Measurements from ENCODE around the gene SLCO6A1.

Gene SLCO6A1

DNA sequence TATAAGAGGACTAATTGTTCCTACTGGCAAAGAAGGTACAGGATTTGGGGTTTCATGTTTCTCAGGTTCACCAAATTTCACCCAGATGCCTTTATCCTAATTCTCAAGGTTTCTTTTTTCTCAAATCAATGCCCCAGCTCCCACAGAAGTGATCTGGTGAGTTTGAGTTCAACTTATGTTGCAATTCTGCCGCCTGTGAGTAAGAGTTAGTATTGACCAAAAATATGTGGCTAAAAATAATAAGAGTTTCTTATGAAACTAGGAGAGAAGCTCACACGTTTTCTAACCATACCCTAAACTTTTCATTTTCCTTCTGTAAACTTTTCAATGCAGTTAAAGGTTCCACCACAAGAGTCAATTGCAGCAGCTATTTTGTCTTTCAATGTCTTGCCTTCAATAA, 15.1 kb downstream of the SLCO6A1 start:
- Histone ChIP-seq H3K27ac (no peak overlapping the region), H3K9me3 (ENCODE audit: low read depth, low read length) (no peaks in the 10 kb centered on the region), H3K4me3 (no peak overlapping the region), H3K36me3 (ENCODE audit: insufficient read depth, low read length) (no peaks in the 10 kb centered on the region), H3K9ac (ENCODE audit: insufficient read length) (no peak overlapping the region)
- no peak for DNase-seq (ENCODE audit: low read depth, low spot score)
- no peak for TF ChIP-seq POLR2AphosphoS5 (IDR thresholded peaks at IDR 0.05; ENCODE audit: borderline replicate concordance, low read depth, low read length)
- no peak for TF ChIP-seq FOXP2 (optimal IDR thresholded peaks at IDR 0.05; ENCODE audit: control extremely low read depth, extremely low read length, insufficient read depth)

DNA sequence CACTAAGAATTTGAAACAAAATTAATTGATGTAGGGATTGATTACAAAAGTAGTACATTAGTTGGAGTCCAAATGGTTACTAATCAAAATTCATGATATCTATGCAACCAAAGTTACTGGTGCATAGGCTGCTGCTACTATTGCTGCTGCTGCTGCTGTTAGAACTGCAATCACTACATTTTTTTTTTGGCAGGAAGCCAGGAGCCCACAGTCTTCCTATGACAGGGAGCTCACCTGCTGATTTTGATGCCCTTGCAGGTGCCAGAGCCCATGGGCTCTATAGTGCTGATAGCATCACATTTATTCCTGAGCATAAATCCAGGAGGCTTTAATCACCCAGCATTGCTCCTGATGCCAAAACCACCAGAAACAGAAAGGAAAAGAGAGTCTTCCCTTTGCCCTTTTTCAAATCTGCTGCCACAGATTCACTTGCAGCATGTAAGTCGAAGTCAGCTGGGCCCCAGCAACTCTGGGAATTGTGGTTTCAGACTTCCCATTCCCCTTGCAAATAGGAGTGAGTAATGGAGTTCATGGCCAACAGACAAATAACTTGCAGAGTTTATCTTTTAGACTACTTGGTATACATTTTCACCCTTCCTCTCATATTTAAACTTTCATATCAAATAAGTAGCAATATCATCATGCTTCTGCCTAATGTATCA, 17.6 kb downstream of the SLCO6A1 start:
- TF ChIP-seq FOXP2 (optimal IDR thresholded peaks at IDR 0.05; ENCODE audit: control extremely low read depth, extremely low read length, insufficient read depth): no peak
- TF ChIP-seq EZH2 (IDR thresholded peaks at IDR 0.05): no peak
- no peaks in the 10 kb centered on the region for H3K9me3 ChIP-seq (ENCODE audit: low read depth, low read length)
- H3K36me3 ChIP-seq (ENCODE audit: insufficient read depth, low read length): no peaks in the 10 kb centered on the region
- DNase-seq (ENCODE audit: low read depth, low spot score): no peak
- no peak overlapping the region for H3K27ac ChIP-seq
- H3K4me3 ChIP-seq: no peak overlapping the region
- H3K9ac ChIP-seq (ENCODE audit: insufficient read length): no peak overlapping the region

DNA sequence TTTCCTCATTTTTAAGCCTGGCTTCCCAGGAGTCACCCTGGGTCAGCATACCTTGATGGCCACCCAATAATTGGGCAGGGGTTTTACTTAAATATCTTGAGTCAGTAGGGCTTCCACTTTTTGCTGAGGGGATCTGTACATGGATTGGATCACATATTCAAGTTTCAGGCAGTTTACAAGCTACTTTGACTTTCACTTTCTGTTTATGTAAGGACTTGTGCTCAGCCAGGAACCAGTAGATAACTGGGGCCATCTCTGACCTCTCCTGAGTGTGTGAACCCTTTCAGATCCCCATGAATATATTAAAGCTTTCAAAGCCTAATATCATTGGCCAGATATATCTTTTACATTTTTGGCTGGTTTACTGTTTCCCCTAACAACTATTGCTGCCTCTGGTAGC, 45.1 kb downstream of the SLCO6A1 start:
- no peaks in the 10 kb centered on the region for H3K36me3 ChIP-seq (ENCODE audit: insufficient read depth, low read length)
- TF ChIP-seq POLR2AphosphoS5 (IDR thresholded peaks at IDR 0.05; ENCODE audit: borderline replicate concordance, low read depth, low read length): no peak
- TF ChIP-seq EZH2 (IDR thresholded peaks at IDR 0.05): no peak
- no peak for TF ChIP-seq FOXP2 (optimal IDR thresholded peaks at IDR 0.05; ENCODE audit: control extremely low read depth, extremely low read length, insufficient read depth)
- DNase-seq (ENCODE audit: low read depth, low spot score): no peak
- H3K9ac ChIP-seq (ENCODE audit: insufficient read length): no peak overlapping the region
- H3K27ac ChIP-seq: no peak overlapping the region
- H3K9me3 ChIP-seq (ENCODE audit: low read depth, low read length): no peaks in the 10 kb centered on the region
- no peak overlapping the region for H3K4me3 ChIP-seq

DNA sequence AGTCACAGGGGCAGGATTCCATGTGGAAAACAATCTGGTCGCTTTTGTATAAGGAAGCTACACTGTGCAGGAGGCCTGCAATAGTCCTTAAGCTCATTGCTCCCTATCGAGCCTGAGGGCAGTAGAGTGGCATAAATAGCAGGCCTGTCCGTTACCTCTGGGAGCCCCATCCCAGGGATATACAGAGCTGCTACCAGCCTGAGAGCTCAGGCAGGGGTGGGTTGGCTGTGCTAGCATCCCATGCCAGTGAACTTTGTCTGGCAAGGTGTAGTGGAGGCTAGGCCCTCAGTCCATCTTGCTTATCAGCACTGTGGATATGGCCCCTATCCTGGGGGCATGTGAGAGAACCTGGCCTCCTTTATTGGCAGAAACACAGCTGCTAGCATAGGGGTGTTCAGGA, 47.7 kb downstream of the SLCO6A1 start:
- Histone ChIP-seq H3K9ac (ENCODE audit: insufficient read length) (no peak overlapping the region), H3K9me3 (ENCODE audit: low read depth, low read length) (no peaks in the 10 kb centered on the region), H3K36me3 (ENCODE audit: insufficient read depth, low read length) (no peaks in the 10 kb centered on the region), H3K27ac (no peak overlapping the region), H3K4me3 (no peak overlapping the region)
- DNase-seq (ENCODE audit: low read depth, low spot score): no peak
- no peak for TF ChIP-seq POLR2AphosphoS5 (IDR thresholded peaks at IDR 0.05; ENCODE audit: borderline replicate concordance, low read depth, low read length)
- no peak for TF ChIP-seq FOXP2 (optimal IDR thresholded peaks at IDR 0.05; ENCODE audit: control extremely low read depth, extremely low read length, insufficient read depth)
- TF ChIP-seq EZH2 (IDR thresholded peaks at IDR 0.05): no peak

DNA sequence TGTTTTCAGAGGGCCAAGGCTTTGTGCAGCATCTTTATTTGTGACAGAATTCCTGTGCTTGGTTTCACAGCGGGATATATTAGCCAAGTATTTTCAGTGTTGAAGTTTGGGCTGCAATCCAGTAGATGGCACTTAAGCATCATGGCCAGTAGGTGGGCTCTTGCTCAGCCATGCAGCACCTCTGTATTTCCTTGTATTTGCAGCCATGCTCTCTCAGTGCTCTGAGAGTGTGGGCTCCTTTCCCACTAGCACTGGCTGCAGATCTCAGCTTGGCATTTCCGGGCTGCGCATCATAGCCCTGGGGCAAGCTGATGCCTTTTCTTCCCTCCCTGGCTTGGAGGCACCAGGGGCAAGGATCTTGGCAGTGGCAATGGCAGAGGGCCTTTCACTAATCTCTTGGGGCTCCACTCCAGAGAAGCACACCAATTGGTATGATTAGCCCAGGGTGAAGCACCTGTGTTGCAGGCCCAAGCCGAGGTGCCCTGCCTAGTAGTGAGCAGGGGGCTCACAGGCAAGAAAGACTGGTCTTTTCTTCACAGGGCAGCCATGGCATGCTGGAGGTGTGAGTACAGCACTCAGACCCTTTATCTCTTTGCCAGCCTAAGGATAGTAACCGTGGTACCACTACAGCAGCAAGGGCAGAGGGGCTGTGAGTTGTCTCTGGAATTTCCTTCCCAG, 48.3 kb downstream of the SLCO6A1 start:
- Histone ChIP-seq H3K4me3 (no peak overlapping the region), H3K9me3 (ENCODE audit: low read depth, low read length) (no peaks in the 10 kb centered on the region), H3K36me3 (ENCODE audit: insufficient read depth, low read length) (no peaks in the 10 kb centered on the region), H3K27ac (no peak overlapping the region), H3K9ac (ENCODE audit: insufficient read length) (no peak overlapping the region)
- peak; percentile 1 for DNase-seq (ENCODE audit: low read depth, low spot score)
- TF ChIP-seq EZH2 (IDR thresholded peaks at IDR 0.05) (no peak), FOXP2 (optimal IDR thresholded peaks at IDR 0.05; ENCODE audit: control extremely low read depth, extremely low read length, insufficient read depth) (no peak), POLR2AphosphoS5 (IDR thresholded peaks at IDR 0.05; ENCODE audit: borderline replicate concordance, low read depth, low read length) (no peak)

DNA sequence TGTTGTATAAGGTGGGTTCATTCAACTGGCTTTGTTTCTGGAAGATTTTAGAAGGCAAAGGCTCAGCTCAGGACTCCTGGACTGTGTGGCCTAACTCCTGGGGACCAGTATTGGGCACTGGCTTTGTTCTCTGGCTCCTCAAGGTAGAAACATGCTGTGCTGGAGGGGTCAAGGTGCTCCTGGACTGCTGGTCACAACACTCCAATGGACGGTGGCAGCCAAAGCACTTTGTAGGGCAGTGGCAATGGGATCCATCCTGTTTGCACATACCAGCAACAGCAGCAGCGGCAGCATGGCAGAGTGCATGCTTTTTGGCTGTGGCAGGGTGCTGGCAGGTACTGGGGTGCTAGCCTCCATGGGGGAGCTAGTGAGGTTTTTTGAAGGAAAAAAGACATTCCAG, 65.3 kb downstream of the SLCO6A1 start:
- Histone ChIP-seq H3K9ac (ENCODE audit: insufficient read length) (no peak overlapping the region), H3K36me3 (ENCODE audit: insufficient read depth, low read length) (no peaks in the 10 kb centered on the region), H3K4me3 (no peak overlapping the region), H3K9me3 (ENCODE audit: low read depth, low read length) (no peaks in the 10 kb centered on the region), H3K27ac (no peak overlapping the region)
- TF ChIP-seq FOXP2 (optimal IDR thresholded peaks at IDR 0.05; ENCODE audit: control extremely low read depth, extremely low read length, insufficient read depth): no peak
- DNase-seq (ENCODE audit: low read depth, low spot score): no peak

DNA sequence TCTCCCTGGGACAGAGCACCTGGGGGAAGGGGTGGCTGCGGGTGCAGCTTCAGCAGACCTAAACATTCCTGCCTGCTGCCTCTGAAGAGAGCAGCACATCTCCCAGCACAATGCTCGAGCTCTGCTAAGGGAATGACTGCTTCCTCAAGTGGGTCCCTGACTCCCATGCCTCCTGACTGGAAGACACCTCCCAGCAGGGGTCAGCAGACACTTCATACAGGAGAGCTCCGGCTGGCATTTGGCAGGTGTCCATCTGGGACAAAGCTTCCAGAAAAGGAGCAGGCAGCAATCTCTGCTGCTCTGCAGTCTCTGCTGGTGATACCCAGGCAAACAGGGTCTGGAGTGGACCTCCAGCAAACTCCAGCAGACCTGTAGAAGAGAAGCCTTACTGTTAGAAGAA, 77.2 kb downstream of the SLCO6A1 start:
- H3K9me3 ChIP-seq (ENCODE audit: low read depth, low read length): no peaks in the 10 kb centered on the region
- no peak overlapping the region for H3K27ac ChIP-seq
- no peak for TF ChIP-seq POLR2AphosphoS5 (IDR thresholded peaks at IDR 0.05; ENCODE audit: borderline replicate concordance, low read depth, low read length)
- no peak for TF ChIP-seq EZH2 (IDR thresholded peaks at IDR 0.05)
- no peak for TF ChIP-seq FOXP2 (optimal IDR thresholded peaks at IDR 0.05; ENCODE audit: control extremely low read depth, extremely low read length, insufficient read depth)
- H3K9ac ChIP-seq (ENCODE audit: insufficient read length): no peak overlapping the region
- H3K36me3 ChIP-seq (ENCODE audit: insufficient read depth, low read length): no peaks in the 10 kb centered on the region
- no peak overlapping the region for H3K4me3 ChIP-seq
- no peak for DNase-seq (ENCODE audit: low read depth, low spot score)

DNA sequence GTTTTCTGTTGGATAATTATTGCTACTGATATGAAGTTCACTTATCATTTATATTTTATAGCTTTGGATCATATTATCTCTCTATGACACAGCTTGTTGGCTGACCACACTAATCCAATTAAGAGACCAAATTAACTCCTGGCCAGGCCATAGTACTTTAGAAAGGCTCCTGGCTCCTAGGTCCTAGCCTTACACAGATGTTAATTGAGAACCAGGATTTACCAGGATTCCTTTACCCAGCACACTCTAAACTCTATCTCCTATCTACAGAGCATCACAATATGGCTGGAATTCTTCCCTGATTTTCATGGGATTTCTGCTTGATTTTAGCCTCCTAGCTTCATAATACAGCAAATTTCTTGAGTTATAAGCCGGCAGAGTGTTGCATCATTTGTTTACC, 80.3 kb downstream of the SLCO6A1 start:
- Histone ChIP-seq H3K27ac (no peak overlapping the region), H3K4me3 (no peak overlapping the region), H3K9me3 (ENCODE audit: low read depth, low read length) (no peaks in the 10 kb centered on the region), H3K36me3 (ENCODE audit: insufficient read depth, low read length) (no peaks in the 10 kb centered on the region), H3K9ac (ENCODE audit: insufficient read length) (no peak overlapping the region)
- no peak for DNase-seq (ENCODE audit: low read depth, low spot score)
- TF ChIP-seq POLR2AphosphoS5 (IDR thresholded peaks at IDR 0.05; ENCODE audit: borderline replicate concordance, low read depth, low read length) (no peak), EZH2 (IDR thresholded peaks at IDR 0.05) (no peak)

DNA sequence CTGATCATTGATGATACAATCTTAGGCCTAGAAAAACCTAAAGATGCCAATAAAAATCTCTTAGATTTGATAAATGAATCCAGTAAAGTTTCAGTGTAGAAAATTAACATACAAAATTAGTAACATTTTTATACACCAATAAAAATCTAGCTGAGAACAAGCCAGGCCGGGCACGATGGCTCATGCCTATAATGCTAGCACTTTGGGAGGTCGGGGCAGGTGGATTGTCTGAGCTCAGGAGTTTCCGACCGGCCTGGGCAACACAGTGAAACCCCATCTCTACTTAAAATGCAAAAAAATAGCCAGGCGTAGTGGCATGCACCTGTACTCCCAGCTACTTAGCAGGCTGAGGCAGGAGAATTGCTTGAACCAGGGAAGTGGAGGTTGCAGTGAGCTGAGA, 84.4 kb downstream of the SLCO6A1 start:
- Histone ChIP-seq H3K9ac (ENCODE audit: insufficient read length) (no peak overlapping the region), H3K9me3 (ENCODE audit: low read depth, low read length) (no peaks in the 10 kb centered on the region), H3K27ac (no peak overlapping the region), H3K4me3 (no peak overlapping the region), H3K36me3 (ENCODE audit: insufficient read depth, low read length) (no peaks in the 10 kb centered on the region)
- TF ChIP-seq EZH2 (IDR thresholded peaks at IDR 0.05) (no peak), POLR2AphosphoS5 (IDR thresholded peaks at IDR 0.05; ENCODE audit: borderline replicate concordance, low read depth, low read length) (no peak)
- no peak for DNase-seq (ENCODE audit: low read depth, low spot score)

All from SK-N-MC (cell line).